Muscle of leg (tissue), 16 donors: Measurements from ENCODE around the gene ZNF541. TPM values are rescaled to one million over a fixed set of nuclear protein-coding genes. Genes with fewer than 3 reads are reported as not detected.
A peak's percentile ranks its signal among the peaks of the same experiment; 100 is the strongest.

Experiments used
- DNase-seq: peaks from one replicate; pipeline ENCODE4 v3.0.0; 2013
- H3K27ac ChIP-seq: one replicate; pipeline ENCODE4 v1.5.1; 2013; ENCODE audit warnings: mild to moderate bottlenecking, low read length, control low read depth
- H3K27me3 ChIP-seq: one replicate; pipeline ENCODE4 v1.6.1; 2013; ENCODE audit warnings: low read length; ENCODE audit not compliant: control insufficient read depth, insufficient read depth
- H3K36me3 ChIP-seq: one replicate; pipeline ENCODE4 v1.6.1; 2013; ENCODE audit warnings: low read length; ENCODE audit not compliant: control insufficient read depth, insufficient read depth
- H3K4me1 ChIP-seq: one replicate; pipeline ENCODE4 v1.6.1; 2013; ENCODE audit warnings: low read length; ENCODE audit not compliant: control insufficient read depth, insufficient read depth
- H3K4me3 ChIP-seq: one replicate; pipeline ENCODE4 v1.5.1; 2013; ENCODE audit warnings: low read length, control low read depth
- H3K9me3 ChIP-seq: replicated peaks from 2 replicates; pipeline ENCODE4 v1.6.1; 2013; ENCODE audit warnings: low read depth, low read length; ENCODE audit not compliant: control insufficient read depth
- WGBS: methylation state at CpG from one replicate; pipeline ENCODE4 v1.1.5; 2013; ENCODE audit warnings: missing lambda C conversion rate; ENCODE audit not compliant: insufficient coverage; 5-methylcytosine and 5-hydroxymethylcytosine counted together
- long read RNA-seq, 11 donors: transcript quantifications; one replicate each; lab custom pipeline, GENCODE V29; 2026
- polyA plus RNA-seq, 8 donors: library from polyadenylated mRNA; unstranded; fragments of 120-200 nt; gene quantifications; one replicate each; pipeline versions ENCODE4 v1.2.1 to v1.2.3, GENCODE V29; 2013; ENCODE audit warnings: inconsistent platforms in 1 of 8, low replicate concordance in 1 of 8; ENCODE audit not compliant: insufficient read length in 8 of 8, insufficient read depth in 1 of 8
- total RNA-seq: library from RNA; stranded (reverse); fragments of 120-200 nt; gene quantifications from one replicate; pipeline ENCODE4 v1.2.4, GENCODE V29; 2013

ZNF541 gene
- total RNA-seq: 0.18 TPM
- under 1 TPM; 0.05 to 0.30 (median 0.11) TPM for polyA plus RNA-seq
- long read RNA-seq, donor 1: 0 reads
- long read RNA-seq, donor 2: 0 reads
- long read RNA-seq, donor 3: 0 reads
- long read RNA-seq, donor 4: 0 reads
- long read RNA-seq, donor 5: 0 reads
- long read RNA-seq, donor 6: 0 reads
- long read RNA-seq, donor 7: 0 reads
- long read RNA-seq, donor 8: 0 reads
- long read RNA-seq, donor 9: 0 reads
- long read RNA-seq, donor 10: 0 reads
- long read RNA-seq, donor 11: 0 reads

- H3K4me3 ChIP-seq: peak within 1 kb of the TSS; percentile 25
- peaks cover 4% of the 10 kb centered on the region for H3K4me1 ChIP-seq
- 3% methylated on average over 72 of the region's 89 CpGs for WGBS
- H3K9me3 ChIP-seq: no peaks in the 10 kb centered on the region
- H3K27ac ChIP-seq: no peak within 1 kb of the TSS
- DNase-seq: peak; percentile 76
- H3K27me3 ChIP-seq: peaks cover 14% of the 10 kb centered on the region
- no peaks in the 10 kb centered on the region for H3K36me3 ChIP-seq
Measured at GRCh38 chr19:47573071-47574026, at the start of gene ZNF541. Gene ZNF541, minus strand, starts transcription at chr19:47573148. Its CDS starts 17,292 bp downstream, at chr19:47555856.

- Histone ChIP-seq H3K4me1 (peaks cover 11% of the 10 kb centered on the region), H3K9me3 (no peaks in the 10 kb centered on the region), H3K36me3 (peaks cover 8% of the 10 kb centered on the region), H3K4me3 (no peak overlapping the region), H3K27me3 (no peaks in the 10 kb centered on the region), H3K27ac (no peak overlapping the region)
- WGBS: 53% methylated on average over 5 of the region's 6 CpGs
- no peak for DNase-seq
Measured at GRCh38 chr19:47619763-47620162, 46.8 kb upstream of the ZNF541 start.

- DNase-seq: no peak
- no peak overlapping the region for H3K27ac ChIP-seq
- WGBS: 67% methylated on average over 8 of the region's 14 CpGs
- peaks cover 12% of the 10 kb centered on the region for H3K36me3 ChIP-seq
- H3K4me1 ChIP-seq: peaks cover 11% of the 10 kb centered on the region
- no peak overlapping the region for H3K4me3 ChIP-seq
- no peaks in the 10 kb centered on the region for H3K9me3 ChIP-seq
- H3K27me3 ChIP-seq: no peaks in the 10 kb centered on the region
Measured at GRCh38 chr19:47618771-47619170, 45.8 kb upstream of the ZNF541 start.

- no peak for DNase-seq
- Histone ChIP-seq H3K4me1 (peaks cover 24% of the 10 kb centered on the region), H3K4me3 (no peak overlapping the region), H3K27ac (no peak overlapping the region), H3K9me3 (no peaks in the 10 kb centered on the region), H3K36me3 (peaks cover 12% of the 10 kb centered on the region), H3K27me3 (no peaks in the 10 kb centered on the region)
- WGBS: 85% methylated on average over 6 of the region's 7 CpGs
Measured at GRCh38 chr19:47615714-47616113, 42.8 kb upstream of the ZNF541 start.

GRCh38 chr19:47615230-47615629 is 42.3 kb upstream of the ZNF541 start:
- Histone ChIP-seq H3K36me3 (peaks cover 10% of the 10 kb centered on the region), H3K4me3 (no peak overlapping the region), H3K27ac (no peak overlapping the region), H3K9me3 (no peaks in the 10 kb centered on the region), H3K4me1 (peaks cover 29% of the 10 kb centered on the region), H3K27me3 (no peaks in the 10 kb centered on the region)
- WGBS: 94% methylated on average over 4 of the region's 7 CpGs
- no peak for DNase-seq

- Histone ChIP-seq H3K36me3 (peaks cover 10% of the 10 kb centered on the region), H3K4me3 (no peak overlapping the region), H3K9me3 (no peaks in the 10 kb centered on the region), H3K27ac (no peak overlapping the region), H3K27me3 (no peaks in the 10 kb centered on the region), H3K4me1 (peaks cover 31% of the 10 kb centered on the region)
- no peak for DNase-seq
- WGBS: 97% methylated on average over 9 of the region's 10 CpGs
Measured at GRCh38 chr19:47614559-47614958, 41.6 kb upstream of the ZNF541 start.

- H3K27ac ChIP-seq: no peak overlapping the region
- no CpG with 5 or more reads among the region's 3 CpGs for WGBS
- DNase-seq: no peak
- H3K27me3 ChIP-seq: no peaks in the 10 kb centered on the region
- peaks cover 10% of the 10 kb centered on the region for H3K36me3 ChIP-seq
- peaks cover 31% of the 10 kb centered on the region for H3K4me1 ChIP-seq
- H3K4me3 ChIP-seq: no peak overlapping the region
- no peaks in the 10 kb centered on the region for H3K9me3 ChIP-seq
Measured at GRCh38 chr19:47614021-47614295, 41.0 kb upstream of the ZNF541 start.

- Histone ChIP-seq H3K9me3 (no peaks in the 10 kb centered on the region), H3K4me3 (no peak overlapping the region), H3K27me3 (no peaks in the 10 kb centered on the region), H3K36me3 (peaks cover 10% of the 10 kb centered on the region), H3K4me1 (peaks cover 25% of the 10 kb centered on the region), H3K27ac (peak overlapping the region; percentile 35)
- DNase-seq: peak; percentile 41
- 32% methylated on average over 7 of the region's 14 CpGs for WGBS
Measured at GRCh38 chr19:47613165-47614020, 40.4 kb upstream of the ZNF541 start.

GRCh38 chr19:47610902-47611301 is 38.0 kb upstream of the ZNF541 start:
- peak; percentile 52 for DNase-seq
- Histone ChIP-seq H3K4me1 (peaks cover 31% of the 10 kb centered on the region), H3K36me3 (peaks cover 10% of the 10 kb centered on the region), H3K9me3 (no peaks in the 10 kb centered on the region), H3K27me3 (no peaks in the 10 kb centered on the region), H3K27ac (no peak overlapping the region), H3K4me3 (no peak overlapping the region)
- 63% methylated on average over 2 of the region's 7 CpGs for WGBS
